GM12878 (cell line): Measurements from ENCODE around the gene LDLRAD3.

Source experiments
- ATF3 ChIP-seq: IDR thresholded peaks from 2 replicates; pipeline ENCODE4 v1.6.1; 2011; ENCODE audit warnings: low read depth, mild to moderate bottlenecking, low read length, moderate library complexity, borderline replicate concordance; ENCODE audit errors: extremely low read depth
- CBFB ChIP-seq: IDR thresholded peaks from 2 replicates; pipeline ENCODE4 v1.6.1; 2016; ENCODE audit warnings: antibody characterized with exemption, low read depth
- CEBPB ChIP-seq, 2 experiments: fragments of 150-350 bp in 1 of 2; IDR thresholded peaks; 2 replicates each; pipeline ENCODE4 v1.6.1; 2012 to 2014; ENCODE audit warnings: low read depth in 2 of 2, low read length in 2 of 2, borderline replicate concordance in 1 of 2, inconsistent platforms in 1 of 2
- CTCF ChIP-seq, 3 experiments: IDR thresholded peaks in 2 of 3; conservative IDR thresholded peaks in 1 of 3; 2 replicates each; pipeline ENCODE4 v1.5.1; 2011; ENCODE audit warnings: low read depth in 3 of 3, low read length in 3 of 3, mild to moderate bottlenecking in 3 of 3, control low read depth in 2 of 3, moderate library complexity in 2 of 3, inconsistent platforms in 1 of 3, mixed read lengths in 1 of 3; ENCODE audit not compliant: control insufficient read depth in 2 of 3, insufficient read depth in 1 of 3; ENCODE audit errors: extremely low read depth in 1 of 3
- CUX1 ChIP-seq: IDR thresholded peaks from 2 replicates; pipeline ENCODE4 v1.6.1; 2012; ENCODE audit warnings: improper control_type of control experiment, low read depth, low read length; ENCODE audit not compliant: insufficient replicate concordance
- DPF2 ChIP-seq: fragments of 450-650 bp; IDR thresholded peaks from 2 replicates; pipeline ENCODE4 v1.6.1; 2017; ENCODE audit warnings: mild to moderate bottlenecking
- EZH2 ChIP-seq: IDR thresholded peaks from 2 replicates; pipeline ENCODE4 v1.6.1; 2012; ENCODE audit warnings: low read depth, mild to moderate bottlenecking, control low read depth, inconsistent platforms, low read length, borderline replicate concordance; ENCODE audit not compliant: control insufficient read depth
- GABPA ChIP-seq: IDR thresholded peaks from 2 replicates; pipeline ENCODE4 v1.6.1; 2014; ENCODE audit warnings: antibody characterized with exemption, low read depth, mild to moderate bottlenecking, inconsistent platforms
- HDGF ChIP-seq: fragments of 450-650 bp; IDR thresholded peaks from 2 replicates; pipeline ENCODE4 v1.6.1; 2016; ENCODE audit warnings: antibody characterized with exemption
- MAX ChIP-seq: IDR thresholded peaks from 2 replicates; pipeline ENCODE4 v1.6.1; 2012; ENCODE audit warnings: low read depth, low read length, improper control_type of control experiment
- MTA3 ChIP-seq: IDR thresholded peaks from 2 replicates; pipeline ENCODE4 v1.6.1; 2012; ENCODE audit warnings: low read length, inconsistent platforms, borderline replicate concordance
- POLR2A ChIP-seq: IDR thresholded peaks from 2 replicates; pipeline ENCODE4 v1.6.1; 2011; ENCODE audit warnings: low read depth, mild to moderate bottlenecking, low read length
- SMC3 ChIP-seq: IDR thresholded peaks from 2 replicates; pipeline ENCODE4 v1.6.1; 2011; ENCODE audit warnings: low read length, improper control_type of control experiment, borderline replicate concordance
- TAF1 ChIP-seq: IDR thresholded peaks from 2 replicates; pipeline ENCODE4 v1.6.1; 2011; ENCODE audit warnings: mild to moderate bottlenecking, low read depth, low read length, borderline replicate concordance

GRCh38 chr11:36097219-36097650 is 153.4 kb downstream of the LDLRAD3 start:
- no peak for TF ChIP-seq CTCF (IDR thresholded peaks at IDR 0.05 in 2 of 3, conservative IDR thresholded peaks at IDR 0.05 in 1 of 3; ENCODE audit: control insufficient read depth in 2 of 3, extremely low read depth in 1 of 3, insufficient read depth in 1 of 3, low read depth in 3 of 3, low read length in 3 of 3)
- no peak for TF ChIP-seq CEBPB (IDR thresholded peaks at IDR 0.05; ENCODE audit: borderline replicate concordance in 1 of 2, low read depth in 2 of 2, low read length in 2 of 2)
- TF ChIP-seq GABPA, result no peak
- TF ChIP-seq CUX1, result no peak
- TF ChIP-seq MTA3, result no peak
- TF ChIP-seq CBFB, result no peak
- no peak for TF ChIP-seq MAX
- TF ChIP-seq EZH2, result no peak
- TF ChIP-seq SMC3, result no peak
- no peak for TF ChIP-seq HDGF
- TF ChIP-seq ATF3, result no peak
- no peak for TF ChIP-seq TAF1
- TF ChIP-seq DPF2, result no peak
- no peak for TF ChIP-seq POLR2A
